ENCODE data around the gene AIPL1. TPM values are rescaled to one million over a fixed set of nuclear protein-coding genes. Genes with fewer than 3 reads are reported as not detected.

Gene AIPL1
- total RNA-seq, 2 experiments from 2014 or later, result not detected

GRCh38 chr17:6461246-6461645 is 26.3 kb upstream of the AIPL1 start:
- Mint-ChIP-seq H3K36me3 (no peaks in the 10 kb centered on the region), H3K27ac (no peak overlapping the region), H3K4me3 (no peak overlapping the region), H3K9me3 (no peaks in the 10 kb centered on the region), H3K27me3 (peaks cover 3% of the 10 kb centered on the region), H3K4me1 (peaks cover 15% of the 10 kb centered on the region)
- POLR2A ChIA-PET, result no interaction called here
- ATAC-seq (ENCODE audit: low read depth) (no peak), DNase-seq (no peak)

GRCh38 chr17:6460531-6461161 is 25.7 kb upstream of the AIPL1 start:
- DNase-seq (no peak), ATAC-seq (ENCODE audit: low read depth) (no peak)
- Mint-ChIP-seq H3K9me3 (no peaks in the 10 kb centered on the region), H3K4me1 (peaks cover 15% of the 10 kb centered on the region), H3K36me3 (no peaks in the 10 kb centered on the region), H3K27ac (no peak overlapping the region), H3K4me3 (no peak overlapping the region), H3K27me3 (peaks cover 3% of the 10 kb centered on the region)
- POLR2A ChIA-PET, result no interaction called here

- H3K27me3 Mint-ChIP-seq, result peaks cover 9% of the 10 kb centered on the region
- H3K4me1 Mint-ChIP-seq, result peaks cover 15% of the 10 kb centered on the region
- H3K9me3 Mint-ChIP-seq, result no peaks in the 10 kb centered on the region
- H3K36me3 Mint-ChIP-seq, result no peaks in the 10 kb centered on the region
- POLR2A ChIA-PET, result no interaction called here
- ATAC-seq (ENCODE audit: low read depth), result no peak
- no peak overlapping the region for H3K4me3 Mint-ChIP-seq
- DNase-seq, result no peak
- H3K27ac Mint-ChIP-seq, result no peak overlapping the region
Observed at GRCh38 chr17:6458460-6458950, 23.6 kb upstream of the AIPL1 start.

DNA sequence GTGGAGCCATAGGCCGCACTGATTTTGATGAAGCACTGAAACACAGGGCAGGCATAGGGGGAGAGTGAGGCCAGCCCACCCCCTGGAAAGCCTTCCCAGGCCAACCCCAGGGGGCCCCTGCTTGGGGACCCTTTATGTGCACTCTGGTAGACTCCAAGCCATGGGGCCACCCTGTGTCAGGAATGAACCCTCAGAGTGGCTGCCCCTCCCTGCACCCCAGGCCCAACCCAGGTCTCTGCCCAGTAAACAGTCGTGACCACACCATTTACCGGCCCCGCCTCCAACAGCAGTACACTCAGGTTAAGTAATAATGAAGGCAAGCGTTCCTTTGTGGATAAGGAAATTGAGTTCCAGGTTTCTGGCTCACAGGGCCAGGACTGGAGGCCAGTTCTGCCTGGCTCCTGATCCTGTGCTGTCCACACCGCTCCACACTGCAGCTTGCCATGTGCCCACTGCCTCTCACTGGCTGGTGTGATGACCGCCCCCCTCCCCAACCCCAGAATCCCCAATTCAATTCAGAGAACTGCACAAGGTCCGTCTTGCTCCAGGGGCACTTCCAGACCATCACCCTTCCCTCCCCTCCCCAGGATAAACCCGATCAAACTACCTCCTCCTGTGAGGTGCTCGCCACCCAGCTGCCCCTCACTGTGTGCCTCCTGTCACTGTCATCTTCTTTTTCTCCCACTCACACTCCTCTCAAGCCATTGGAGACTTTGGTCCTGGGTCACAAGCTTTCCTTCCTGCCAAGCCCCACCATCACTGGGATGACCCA is 23.0 kb upstream of the AIPL1 start:
- Mint-ChIP-seq H3K27ac (no peak overlapping the region), H3K4me3 (no peak overlapping the region), H3K4me1 (peaks cover 18% of the 10 kb centered on the region), H3K36me3 (no peaks in the 10 kb centered on the region), H3K27me3 (peaks cover 15% of the 10 kb centered on the region), H3K9me3 (no peaks in the 10 kb centered on the region)
- POLR2A ChIA-PET, result no interaction called here
- ATAC-seq (ENCODE audit: low read depth) (no peak), DNase-seq (no peak)

- Mint-ChIP-seq H3K36me3 (no peaks in the 10 kb centered on the region), H3K4me1 (peaks cover 13% of the 10 kb centered on the region), H3K9me3 (no peaks in the 10 kb centered on the region), H3K4me3 (no peak overlapping the region), H3K27me3 (peaks cover 16% of the 10 kb centered on the region), H3K27ac (no peak overlapping the region)
- POLR2A ChIA-PET, result no interaction called here
- DNase-seq (no peak), ATAC-seq (ENCODE audit: low read depth) (no peak)
Observed at GRCh38 chr17:6456914-6457687, 22.2 kb upstream of the AIPL1 start.

GRCh38 chr17:6456321-6456720 is 21.4 kb upstream of the AIPL1 start:
- Mint-ChIP-seq H3K4me1 (peaks cover 8% of the 10 kb centered on the region), H3K9me3 (no peaks in the 10 kb centered on the region), H3K4me3 (no peak overlapping the region), H3K36me3 (no peaks in the 10 kb centered on the region), H3K27ac (no peak overlapping the region), H3K27me3 (peaks cover 18% of the 10 kb centered on the region)
- POLR2A ChIA-PET, result no interaction called here
- DNase-seq, result no peak
- ATAC-seq (ENCODE audit: low read depth), result no peak

DNA sequence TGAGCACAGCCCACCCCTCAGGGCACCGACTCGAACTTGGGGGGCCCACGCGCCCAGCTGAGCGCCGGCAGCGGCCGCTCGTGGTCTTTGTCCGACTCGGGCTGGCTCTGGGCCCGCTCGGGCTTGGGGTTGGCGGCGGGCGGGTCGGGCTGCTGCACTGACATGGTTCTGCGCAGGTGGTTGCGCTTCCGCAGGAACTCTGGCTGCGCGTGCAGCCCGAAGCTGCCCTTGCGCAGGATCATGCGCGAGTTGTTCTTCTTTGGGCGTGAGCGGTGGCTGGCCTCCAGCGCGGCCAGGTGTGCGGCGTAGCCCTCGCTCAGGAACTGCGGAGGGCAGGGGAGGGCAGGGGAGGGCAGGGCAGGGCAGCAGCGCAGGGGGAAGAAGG is 20.4 kb upstream of the AIPL1 start:
- ATAC-seq (ENCODE audit: low read depth) (peak; percentile 83), DNase-seq (peak; percentile 51)
- peaks cover 9% of the 10 kb centered on the region for H3K4me1 Mint-ChIP-seq
- POLR2A ChIA-PET, result interaction anchor here (1.2 kb wide), 1 partner anchor 11 kb away, joined by 3 read pairs; the partner anchor contains the start of gene PIMREG
- no peaks in the 10 kb centered on the region for H3K9me3 Mint-ChIP-seq
- peaks cover 22% of the 10 kb centered on the region for H3K27me3 Mint-ChIP-seq
- H3K4me3 Mint-ChIP-seq, result peak overlapping the region; percentile 35
- no peaks in the 10 kb centered on the region for H3K36me3 Mint-ChIP-seq
- no peak overlapping the region for H3K27ac Mint-ChIP-seq

DNA sequence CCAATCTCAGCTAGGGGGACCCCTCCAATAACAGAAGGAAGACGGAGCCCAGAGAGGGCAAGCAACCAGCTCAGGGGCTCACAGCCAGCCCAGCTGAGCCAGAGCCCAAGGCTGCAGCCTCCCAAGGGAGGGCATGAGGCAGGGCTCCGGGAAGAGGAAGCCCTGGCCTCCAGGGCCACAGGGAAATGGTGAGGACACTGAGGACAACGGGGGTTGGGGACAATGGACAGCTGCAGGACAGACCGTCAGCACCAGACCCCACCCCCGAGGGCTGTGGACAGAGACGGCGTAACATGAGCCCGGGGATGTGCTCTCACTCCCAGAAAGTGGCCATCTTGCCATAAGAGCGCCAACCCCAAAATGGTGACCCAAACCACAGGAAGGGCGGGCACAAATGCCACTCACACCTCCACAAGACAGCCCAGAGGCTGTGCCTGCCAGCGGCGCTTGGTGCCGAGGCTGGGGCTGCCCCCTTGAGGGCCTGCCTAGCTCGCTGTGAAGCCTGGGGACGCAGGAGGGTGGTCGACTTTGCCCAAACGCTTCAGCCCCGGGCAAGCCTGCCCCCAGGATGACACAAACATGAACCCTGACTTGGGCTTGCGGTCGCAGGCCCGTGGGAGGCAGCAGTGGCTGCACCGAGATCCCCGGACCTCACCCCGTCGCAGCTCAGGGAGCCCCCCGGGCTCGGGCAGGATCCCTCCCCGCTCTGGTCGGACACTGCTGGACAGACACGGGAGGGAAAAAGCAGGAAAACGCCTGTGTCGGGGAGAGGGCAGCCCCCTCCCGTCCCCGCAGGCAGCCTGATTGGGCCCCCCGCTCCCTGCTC is 19.8 kb upstream of the AIPL1 start:
- Mint-ChIP-seq H3K36me3 (peaks cover 4% of the 10 kb centered on the region), H3K4me3 (no peak overlapping the region), H3K27me3 (peaks cover 22% of the 10 kb centered on the region), H3K4me1 (peaks cover 9% of the 10 kb centered on the region), H3K27ac (no peak overlapping the region), H3K9me3 (no peaks in the 10 kb centered on the region)
- DNase-seq (no peak), ATAC-seq (ENCODE audit: low read depth) (no peak)
- POLR2A ChIA-PET, result interaction anchor here (1.2 kb wide), 1 partner anchor 11 kb away, joined by 3 read pairs; the partner anchor contains the start of gene PIMREG

DNA sequence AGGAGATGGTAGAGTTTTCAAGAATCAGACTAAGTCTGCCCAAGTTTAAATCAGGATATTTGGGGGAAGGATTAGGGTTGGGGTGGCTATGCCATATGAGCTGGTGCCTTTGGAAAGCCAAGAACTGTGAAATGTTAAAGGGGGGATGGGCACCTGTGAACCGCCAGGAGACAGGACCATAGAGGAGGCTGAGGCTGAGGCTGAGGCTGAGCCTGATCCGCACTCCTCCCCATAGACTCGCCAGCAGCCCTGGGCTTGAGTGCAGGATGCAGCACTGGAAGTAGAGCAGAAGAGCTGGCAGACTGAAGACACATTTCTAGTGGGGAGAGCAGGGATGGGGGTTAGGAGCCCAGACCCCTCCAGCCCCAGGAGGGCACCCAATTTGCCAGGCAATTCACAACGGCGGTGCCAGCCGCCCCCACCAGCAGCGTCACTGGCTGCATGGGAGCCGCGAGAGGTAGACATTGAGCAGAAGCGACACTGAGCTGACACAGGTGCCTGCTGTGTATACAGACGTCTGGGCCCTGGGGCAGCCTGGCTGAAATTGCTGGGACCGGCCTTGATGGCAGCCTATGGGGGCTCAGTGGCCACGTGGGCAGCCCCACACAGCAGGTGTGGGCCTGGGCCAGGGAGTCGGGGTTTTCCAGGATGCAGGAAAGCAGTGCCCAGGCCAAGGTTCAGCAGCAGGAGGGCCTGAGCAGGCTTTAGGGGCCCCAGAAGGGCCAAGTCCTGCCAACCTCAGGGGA is 18.5 kb upstream of the AIPL1 start:
- no peak for DNase-seq
- Mint-ChIP-seq H3K4me3 (no peak overlapping the region), H3K9me3 (no peaks in the 10 kb centered on the region), H3K27me3 (peaks cover 22% of the 10 kb centered on the region), H3K4me1 (peaks cover 9% of the 10 kb centered on the region), H3K36me3 (peaks cover 6% of the 10 kb centered on the region), H3K27ac (no peak overlapping the region)
- POLR2A ChIA-PET, result no interaction called here
- no peak for ATAC-seq (ENCODE audit: low read depth)

- Mint-ChIP-seq H3K27me3 (peaks cover 22% of the 10 kb centered on the region), H3K27ac (no peak overlapping the region)
- POLR2A ChIA-PET, result no interaction called here
Observed at GRCh38 chr17:6452471-6453266, 17.7 kb upstream of the AIPL1 start.

GRCh38 chr17:6450926-6451832 is 16.3 kb upstream of the AIPL1 start:
- H3K9me3 Mint-ChIP-seq, result no peaks in the 10 kb centered on the region
- no peak for ATAC-seq (ENCODE audit: low read depth)

More at GRCh38 chr17:6452471-6453266, 17.7 kb upstream of the AIPL1 start:
- no peak overlapping the region for H3K4me3 Mint-ChIP-seq
- H3K36me3 Mint-ChIP-seq, result peaks cover 7% of the 10 kb centered on the region
- H3K4me1 Mint-ChIP-seq, result peaks cover 9% of the 10 kb centered on the region
- ATAC-seq (ENCODE audit: low read depth) (no peak), DNase-seq (no peak)
- no peaks in the 10 kb centered on the region for H3K9me3 Mint-ChIP-seq

More at GRCh38 chr17:6450926-6451832, 16.3 kb upstream of the AIPL1 start:
- Mint-ChIP-seq H3K27ac (no peak overlapping the region), H3K4me3 (no peak overlapping the region), H3K36me3 (peaks cover 7% of the 10 kb centered on the region), H3K27me3 (peaks cover 20% of the 10 kb centered on the region), H3K4me1 (peaks cover 4% of the 10 kb centered on the region)
- POLR2A ChIA-PET, result no interaction called here
- DNase-seq, result no peak

Data from activated naive CD8-positive, alpha-beta T cell treated with anti-CD3 and anti-CD28 coated beads, Interleukin-2, amount 10 ng/mL, durations not matched to agents 7 days and 5 days (primary cell).